Panc1 (cell line): ENCODE results near the gene SLC25A13. TPM values are rescaled to one million over a fixed set of nuclear protein-coding genes. Genes with fewer than 3 reads are reported as not detected.

Experiments
- ATAC-seq: fragments of 200-7000 bp; cut with Tn5 transposase; 2 replicates; pipeline ENCODE4 v1.9.1; 2020; ENCODE audit warnings: mild to moderate bottlenecking, moderate library complexity
- BruUV-seq: library from RNA; stranded (reverse); fragments of 400-500 nt; replicated peaks from 2 replicates; lab custom pipeline; 2021; lab: Mats Ljungman, UMichigan
- CTCF ChIA-PET: fragments of 300-600 bp; sonication (Branson Sonifier 250); formaldehyde crosslinking; loops from one replicate; lab custom pipeline; 2022; ENCODE audit warnings: antibody characterized with exemption; lab: Charles Lee
- POLR2A ChIA-PET: fragments of 300-600 bp; sonication (Branson Sonifier 250); formaldehyde crosslinking; loops from one replicate; lab custom pipeline; 2022; ENCODE audit warnings: antibody characterized with exemption; lab: Charles Lee
- DNase-seq: peaks from one replicate; pipeline ENCODE4 v3.0.0-alpha.2; 2010; ENCODE audit warnings: low read depth, low spot score
- H3K27ac ChIP-seq: 2 replicates; pipeline ENCODE4 v1.5.1; 2011; ENCODE audit warnings: mild to moderate bottlenecking, low read length, inconsistent platforms
- H3K27me3 ChIP-seq: fragments of 200-500 bp; sonication (Bioruptor generic); 2 replicates; pipeline ENCODE4 v1.6.0; 2014; ENCODE audit warnings: low read length, inconsistent platforms; ENCODE audit not compliant: control insufficient read depth, insufficient read depth
- H3K36me3 ChIP-seq: fragments of 200-500 bp; sonication (Bioruptor generic); 2 replicates; pipeline ENCODE4 v1.5.1; 2014; ENCODE audit warnings: inconsistent platforms, mild to moderate bottlenecking, low read length, moderate library complexity; ENCODE audit not compliant: control insufficient read depth, insufficient read depth
- H3K4me1 ChIP-seq: 2 replicates; pipeline ENCODE4 v1.5.1; 2011; ENCODE audit warnings: inconsistent platforms, mild to moderate bottlenecking, low read length, moderate library complexity; ENCODE audit not compliant: control insufficient read depth, insufficient read depth
- H3K4me3 ChIP-seq, 2 experiments: 2 replicates each; pipeline ENCODE4 v1.5.1; 2011 to 2012; ENCODE audit warnings: low read depth in 2 of 2, low read length in 2 of 2, mild to moderate bottlenecking in 2 of 2, inconsistent platforms in 1 of 2, moderate library complexity in 1 of 2
- H3K9me3 ChIP-seq: fragments of 200-500 bp; sonication (Bioruptor generic); 2 replicates; pipeline ENCODE4 v1.5.1; 2014; ENCODE audit warnings: low read depth, mild to moderate bottlenecking, inconsistent platforms, low read length, moderate library complexity; ENCODE audit not compliant: control insufficient read depth, insufficient read depth
- CTCF ChIP-seq: fragments of 450-650 bp; IDR thresholded peaks from 2 replicates; pipeline ENCODE4 v1.5.1; 2017; ENCODE audit warnings: mild to moderate bottlenecking
- POLR2AphosphoS5 ChIP-seq: IDR thresholded peaks from 2 replicates; pipeline ENCODE4 v1.6.1; 2012; ENCODE audit warnings: mild to moderate bottlenecking, low read depth, low read length, moderate library complexity
- REST ChIP-seq, 2 experiments: IDR thresholded peaks; 2 replicates each; pipeline ENCODE4 v1.6.1; 2011 to 2012; ENCODE audit warnings: low read depth in 2 of 2, control low read depth in 1 of 2, low read length in 1 of 2, mild to moderate bottlenecking in 1 of 2, moderate library complexity in 1 of 2; ENCODE audit not compliant: insufficient read depth in 1 of 2
- SIN3A ChIP-seq: IDR thresholded peaks from 2 replicates; pipeline ENCODE4 v1.6.1; 2012; ENCODE audit warnings: low read depth, mild to moderate bottlenecking, low read length, moderate library complexity, borderline replicate concordance; ENCODE audit not compliant: insufficient read depth
- TCF7L2 ChIP-seq: IDR thresholded peaks from 2 replicates; pipeline ENCODE4 v1.6.1; 2011; ENCODE audit warnings: mild to moderate bottlenecking, low read depth, low read length, inconsistent platforms
- in situ Hi-C: cut with HindIII; loops from 2 replicates; pipeline ENCODE4 v1.10.0; 2016; ENCODE audit warnings: low sequenced_read_pairs, low pct_unique_long_range_greater_than_20kb
- intact Hi-C: fragments of 100-400 bp; cut with micrococcal nuclease; formaldehyde crosslinking; loops from one replicate; pipeline ENCODE4 v1.10.0; 2022; ENCODE audit not compliant: unreplicated experiment
- total RNA-seq: library from RNA; stranded (reverse); gene quantifications from one replicate; pipeline ENCODE4 v1.2.1, GENCODE V29; 2021; ENCODE audit not compliant: unreplicated experiment

SLC25A13 gene
- total RNA-seq, 1 experiment from 2014 or later: 69.4 TPM

DNA sequence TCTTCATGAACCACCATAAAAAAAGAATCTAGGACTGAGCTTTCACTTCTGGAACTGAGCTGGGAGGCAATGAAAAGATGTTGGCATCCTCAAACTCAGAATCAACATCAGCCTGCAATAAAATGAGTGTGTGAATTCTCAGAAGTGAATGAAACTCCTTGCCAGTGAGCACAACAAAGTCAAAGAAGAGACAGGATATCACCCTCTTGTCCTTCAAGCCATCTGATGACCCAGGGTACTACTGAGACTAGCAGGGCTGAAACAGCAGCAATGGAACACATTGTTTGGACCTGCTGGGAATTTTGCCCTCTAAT, 13.0 kb downstream of the SLC25A13 start:
- in situ Hi-C loops: no loop called here
- ChIA-PET CTCF (no interaction called here), POLR2A (no interaction called here)
- ATAC-seq: no peak
- no TSS peak for BruUV-seq
- no peak for DNase-seq
- H3K9me3 ChIP-seq: peaks cover 1% of the 10 kb centered on the region; the same call in 1 of the 2 replicates
- H3K4me1 ChIP-seq: peaks cover 12% of the 10 kb centered on the region; the same call in 1 of the 2 replicates
- H3K27ac ChIP-seq: no peak overlapping the region
- no peaks in the 10 kb centered on the region for H3K27me3 ChIP-seq
- TF ChIP-seq POLR2AphosphoS5: no peak
- TF ChIP-seq SIN3A: no peak
- TF ChIP-seq REST (IDR thresholded peaks at IDR 0.05; ENCODE audit: insufficient read depth in 1 of 2, low read depth in 2 of 2, low read length in 1 of 2): no peak
- TF ChIP-seq TCF7L2: no peak
- no peak for TF ChIP-seq CTCF
- no peak overlapping the region for H3K4me3 ChIP-seq
- H3K36me3 ChIP-seq: no peaks in the 10 kb centered on the region
- intact Hi-C loops: no loop called here

DNA sequence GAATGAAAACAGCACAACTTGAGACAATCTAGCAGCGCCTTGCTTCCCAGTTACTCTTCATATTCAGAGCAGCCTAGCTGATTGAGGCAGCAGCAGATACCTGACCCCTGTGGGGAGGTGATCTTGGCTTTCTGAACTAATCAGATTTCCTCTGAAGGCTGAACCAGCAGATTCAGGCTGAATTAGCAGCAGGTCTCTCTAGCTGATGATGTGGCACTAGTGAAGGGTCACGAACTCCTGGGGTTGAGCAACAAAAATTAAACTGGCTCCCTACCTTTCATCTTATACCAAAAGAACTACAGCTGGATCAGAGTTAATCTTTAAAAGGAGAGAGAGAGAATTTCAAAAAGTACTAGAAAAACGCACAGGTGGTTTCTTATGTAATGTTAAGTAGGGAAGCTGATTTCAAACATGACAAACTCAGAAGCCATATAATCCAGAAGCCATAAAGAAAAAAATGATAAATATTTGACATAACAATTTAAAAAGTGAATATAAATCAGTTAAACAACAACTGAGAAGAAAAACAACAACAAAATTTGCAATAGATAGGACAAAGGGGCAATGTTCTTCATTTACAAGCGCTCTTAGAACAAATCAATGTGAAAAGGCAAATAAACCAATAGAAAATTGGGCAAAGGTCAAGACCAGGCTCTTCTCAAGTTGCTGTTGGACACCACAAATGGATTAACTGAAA, 13.5 kb downstream of the SLC25A13 start:
- in situ Hi-C loops (no loop called here), intact Hi-C loops (no loop called here)
- BruUV-seq: no TSS peak
- H3K4me1 ChIP-seq: peaks cover 12% of the 10 kb centered on the region; the same call in 1 of the 2 replicates
- no peak for DNase-seq
- ChIA-PET POLR2A (no interaction called here), CTCF (no interaction called here)
- no peak overlapping the region for H3K27ac ChIP-seq
- H3K36me3 ChIP-seq: no peaks in the 10 kb centered on the region
- ATAC-seq: no peak
- H3K4me3 ChIP-seq: no peak overlapping the region
- H3K27me3 ChIP-seq: no peaks in the 10 kb centered on the region
- TF ChIP-seq REST (IDR thresholded peaks at IDR 0.05; ENCODE audit: insufficient read depth in 1 of 2, low read depth in 2 of 2, low read length in 1 of 2): no peak
- no peak for TF ChIP-seq POLR2AphosphoS5
- no peak for TF ChIP-seq TCF7L2
- no peak for TF ChIP-seq SIN3A
- TF ChIP-seq CTCF: no peak
- H3K9me3 ChIP-seq: peaks cover 4% of the 10 kb centered on the region; the same call in 1 of the 2 replicates
